SK-N-SH (cell line): Measurements from ENCODE around the gene C4orf50. TPM values are rescaled to one million over a fixed set of nuclear protein-coding genes. Genes with fewer than 3 reads are reported as not detected.

ENCODE experiments used
- CTCF ChIA-PET: fragments of 300-600, 350-600 bp; formaldehyde crosslinking; extraction: SDS; loops from one replicate; lab custom pipeline; 2021; lab: Yijun Ruan, JAX
- POLR2A ChIA-PET: fragments of 350-600 bp; sonication (Branson Sonifier 250); formaldehyde crosslinking; extraction: SDS; loops from one replicate; lab custom pipeline; 2020; ENCODE audit warnings: antibody characterized with exemption, inconsistent platforms; lab: Yijun Ruan, JAX
- DNase-seq: peaks from one replicate; pipeline ENCODE4 v3.0.0; 2012
- H2AFZ ChIP-seq: fragments of 200-600 bp; sonication (generic); 2 replicates; pipeline ENCODE4 v1.8.1; 2016; ENCODE audit warnings: antibody characterized with exemption, mild to moderate bottlenecking, low read depth
- H3F3A ChIP-seq: fragments of 200-600 bp; sonication (generic); replicated peaks from 2 replicates; pipeline ENCODE3; 2016; ENCODE audit warnings: antibody characterized with exemption, mild to moderate bottlenecking; ENCODE audit not compliant: insufficient read depth
- H3K27ac ChIP-seq, 2 experiments: fragments of 200-500 bp in 1 of 2; fragments of 200-600 bp in 1 of 2; sonication (Bioruptor generic) in 1 of 2; sonication (generic), shearing (Covaris generic) in 1 of 2; 2 replicates each; pipeline versions ENCODE4 v1.5.1 to v1.6.1; 2014 to 2016; ENCODE audit warnings: low read depth in 2 of 2, inconsistent platforms in 1 of 2, low read length in 1 of 2, mild to moderate bottlenecking in 1 of 2, mixed read lengths in 1 of 2
- H3K27me3 ChIP-seq: fragments of 200-600 bp; sonication (generic), shearing (Covaris generic); 2 replicates; pipeline ENCODE4 v1.6.1; 2016; ENCODE audit warnings: mixed run types; ENCODE audit not compliant: insufficient read depth
- H3K36me3 ChIP-seq, 2 experiments: fragments of 200-500 bp in 1 of 2; fragments of 200-600 bp in 1 of 2; sonication (Bioruptor generic) in 1 of 2; sonication (generic) in 1 of 2; replicated peaks in 1 of 2; 2 replicates each; pipeline versions ENCODE3 to v1.5.1; 2014 to 2016; ENCODE audit warnings: low read length in 1 of 2, mild to moderate bottlenecking in 1 of 2; ENCODE audit not compliant: insufficient read depth in 2 of 2, control insufficient read depth in 1 of 2
- H3K4me1 ChIP-seq, 2 experiments: fragments of 200-500 bp in 1 of 2; fragments of 200-600 bp in 1 of 2; sonication (Bioruptor generic) in 1 of 2; sonication (generic), shearing (Covaris generic) in 1 of 2; 2 replicates each; pipeline versions ENCODE4 v1.5.1 to v1.6.1; 2014 to 2016; ENCODE audit warnings: low read depth in 1 of 2, low read length in 1 of 2, mixed run types in 1 of 2; ENCODE audit not compliant: insufficient read depth in 2 of 2, control insufficient read depth in 1 of 2
- H3K4me2 ChIP-seq: fragments of 200-600 bp; sonication (generic), shearing (Covaris generic); 2 replicates; pipeline ENCODE4 v1.6.1; 2017; ENCODE audit warnings: mixed run types
- H3K4me3 ChIP-seq, 2 experiments: fragments of 200-500 bp in 1 of 2; fragments of 200-600 bp in 1 of 2; sonication (Bioruptor generic) in 1 of 2; sonication (generic), shearing (Covaris generic) in 1 of 2; 2 replicates each; pipeline versions ENCODE4 v1.5.1 to v1.8.1; 2014 to 2016; ENCODE audit warnings: low read depth in 2 of 2, inconsistent platforms in 1 of 2, low read length in 1 of 2, mild to moderate bottlenecking in 1 of 2, mixed read lengths in 1 of 2, moderate library complexity in 1 of 2
- H3K79me2 ChIP-seq: fragments of 200-600 bp; sonication (generic); 2 replicates; pipeline ENCODE4 v1.8.1; 2017; ENCODE audit warnings: mild to moderate bottlenecking; ENCODE audit not compliant: insufficient read depth
- H3K9ac ChIP-seq: fragments of 200-600 bp; sonication (generic); 2 replicates; pipeline ENCODE4 v1.6.1; 2017; ENCODE audit warnings: mixed run types
- H3K9me2 ChIP-seq: fragments of 200-600 bp; sonication (generic); 2 replicates; pipeline ENCODE4 v1.6.1; 2017; ENCODE audit warnings: mixed run types
- H3K9me3 ChIP-seq: fragments of 200-600 bp; sonication (generic); 2 replicates; pipeline ENCODE4 v1.6.1; 2017; ENCODE audit warnings: mixed run types, mild to moderate bottlenecking, moderate library complexity
- H4K20me1 ChIP-seq: fragments of 200-600 bp; sonication (generic); 2 replicates; pipeline ENCODE4 v1.6.1; 2017; ENCODE audit warnings: mild to moderate bottlenecking, mixed run types; ENCODE audit not compliant: insufficient read depth
- CHD2 ChIP-seq: fragments of 150-350 bp; IDR thresholded peaks from 2 replicates; pipeline ENCODE4 v1.6.1; 2018; ENCODE audit warnings: low read length; ENCODE audit not compliant: partially characterized antibody
- ELF1 ChIP-seq: IDR thresholded peaks from 2 replicates; pipeline ENCODE4 v1.4.0; 2012
- EP300 ChIP-seq, 2 experiments: IDR thresholded peaks; 2 replicates each; pipeline versions ENCODE4 v1.4.0 to v1.6.1; 2012; ENCODE audit warnings: borderline replicate concordance in 1 of 2, low read depth in 1 of 2, low read length in 1 of 2
- EZH2phosphoT487 ChIP-seq: fragments of 200-600 bp; sonication (generic); IDR thresholded peaks from 2 replicates; pipeline ENCODE4 v1.6.1; 2017; ENCODE audit warnings: low read depth, mixed run types, mild to moderate bottlenecking, antibody characterized with exemption, moderate library complexity, borderline replicate concordance
- GABPA ChIP-seq: IDR thresholded peaks from 2 replicates; pipeline ENCODE4 v1.4.0; 2012; ENCODE audit warnings: low read depth, mild to moderate bottlenecking
- GATA2 ChIP-seq: sonication (generic); formaldehyde crosslinking; IDR thresholded peaks from 2 replicates; pipeline ENCODE4 v1.5.0; 2020; ENCODE audit warnings: mild to moderate bottlenecking, missing genetic modification reagents
- JUND ChIP-seq: IDR thresholded peaks from 2 replicates; pipeline ENCODE4 v1.4.0; 2012
- MEF2A ChIP-seq: IDR thresholded peaks from 2 replicates; pipeline ENCODE4 v1.4.0; 2012; ENCODE audit warnings: low read depth, borderline replicate concordance
- RFX5 ChIP-seq: IDR thresholded peaks from 2 replicates; pipeline ENCODE4 v1.6.1; 2012; ENCODE audit warnings: mild to moderate bottlenecking, improper control_type of control experiment, low read length
- RXRA ChIP-seq: IDR thresholded peaks from 2 replicates; pipeline ENCODE4 v1.4.0; 2012; ENCODE audit warnings: low read depth, mild to moderate bottlenecking, borderline replicate concordance
- SMC3 ChIP-seq: IDR thresholded peaks from 2 replicates; pipeline ENCODE4 v1.6.1; 2012; ENCODE audit warnings: low read depth, low read length, improper control_type of control experiment
- TAF1 ChIP-seq: IDR thresholded peaks from 2 replicates; pipeline ENCODE4 v1.6.1; 2012; ENCODE audit warnings: low read depth, mild to moderate bottlenecking, low read length, moderate library complexity, borderline replicate concordance
- TEAD4 ChIP-seq: IDR thresholded peaks from 2 replicates; pipeline ENCODE4 v1.4.0; 2012; ENCODE audit warnings: mild to moderate bottlenecking, borderline replicate concordance; ENCODE audit not compliant: insufficient read depth
- WGBS: methylation state at CpG from one replicate; pipeline ENCODE4 v1.1.6; 2017; ENCODE audit warnings: low lambda C conversion rate; 5-methylcytosine and 5-hydroxymethylcytosine counted together
- polyA plus RNA-seq, 3 experiments: library from polyadenylated mRNA; depleted of rRNA; stranded (reverse); fragments of >200 nt; gene quantifications; 2 replicates each; pipeline ENCODE4 v1.2.3, GENCODE V29; 2012
- TF ChIP-seq, protein P1 (sequence below): fragments of 200-600 bp; sonication (generic); IDR thresholded peaks from 2 replicates; pipeline ENCODE4 v1.6.1; 2017; ENCODE audit warnings: antibody characterized with exemption, mild to moderate bottlenecking, moderate library complexity
- TF ChIP-seq, protein P2 (sequence below): IDR thresholded peaks from 2 replicates; pipeline ENCODE4; 2012
- TF ChIP-seq, protein P3 (sequence below): fragments of 150-350 bp; IDR thresholded peaks from 2 replicates; pipeline ENCODE4 v1.6.1; 2016; ENCODE audit warnings: mild to moderate bottlenecking, low read depth, low read length
- TF ChIP-seq, protein P4 (sequence below): IDR thresholded peaks from 2 replicates; pipeline ENCODE4 v1.6.1; 2012; ENCODE audit warnings: mild to moderate bottlenecking, low read depth, low read length, moderate library complexity

Gene C4orf50
- polyA plus RNA-seq, 1 of the 3 experiments (the other 2 are of a cell fraction) = under 0.01 TPM

DNA sequence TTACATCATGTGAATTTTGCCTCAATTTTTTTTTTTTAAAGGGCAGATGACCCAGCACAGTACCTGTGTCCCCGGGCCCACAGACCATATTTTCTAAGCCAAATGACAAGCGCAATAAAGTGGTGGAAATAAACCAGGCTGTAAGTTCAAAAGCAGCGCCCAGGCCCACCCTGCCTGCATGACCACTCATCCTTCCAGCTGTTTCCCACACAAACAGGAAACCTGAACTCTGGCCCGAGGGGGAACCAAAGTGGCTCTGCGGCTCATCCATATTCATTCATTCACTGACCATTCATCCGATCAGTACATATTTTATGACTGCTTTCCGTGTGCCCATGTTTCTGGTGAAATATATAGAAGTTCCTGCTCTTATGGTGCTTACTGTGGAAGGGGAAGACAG lies 91.6 kb downstream of the C4orf50 start (continued):
- TF ChIP-seq, protein P1, sequence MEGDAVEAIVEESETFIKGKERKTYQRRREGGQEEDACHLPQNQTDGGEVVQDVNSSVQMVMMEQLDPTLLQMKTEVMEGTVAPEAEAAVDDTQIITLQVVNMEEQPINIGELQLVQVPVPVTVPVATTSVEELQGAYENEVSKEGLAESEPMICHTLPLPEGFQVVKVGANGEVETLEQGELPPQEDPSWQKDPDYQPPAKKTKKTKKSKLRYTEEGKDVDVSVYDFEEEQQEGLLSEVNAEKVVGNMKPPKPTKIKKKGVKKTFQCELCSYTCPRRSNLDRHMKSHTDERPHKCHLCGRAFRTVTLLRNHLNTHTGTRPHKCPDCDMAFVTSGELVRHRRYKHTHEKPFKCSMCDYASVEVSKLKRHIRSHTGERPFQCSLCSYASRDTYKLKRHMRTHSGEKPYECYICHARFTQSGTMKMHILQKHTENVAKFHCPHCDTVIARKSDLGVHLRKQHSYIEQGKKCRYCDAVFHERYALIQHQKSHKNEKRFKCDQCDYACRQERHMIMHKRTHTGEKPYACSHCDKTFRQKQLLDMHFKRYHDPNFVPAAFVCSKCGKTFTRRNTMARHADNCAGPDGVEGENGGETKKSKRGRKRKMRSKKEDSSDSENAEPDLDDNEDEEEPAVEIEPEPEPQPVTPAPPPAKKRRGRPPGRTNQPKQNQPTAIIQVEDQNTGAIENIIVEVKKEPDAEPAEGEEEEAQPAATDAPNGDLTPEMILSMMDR = no peak
- no peak for TF ChIP-seq RFX5
- no peak for TF ChIP-seq SMC3

DNA sequence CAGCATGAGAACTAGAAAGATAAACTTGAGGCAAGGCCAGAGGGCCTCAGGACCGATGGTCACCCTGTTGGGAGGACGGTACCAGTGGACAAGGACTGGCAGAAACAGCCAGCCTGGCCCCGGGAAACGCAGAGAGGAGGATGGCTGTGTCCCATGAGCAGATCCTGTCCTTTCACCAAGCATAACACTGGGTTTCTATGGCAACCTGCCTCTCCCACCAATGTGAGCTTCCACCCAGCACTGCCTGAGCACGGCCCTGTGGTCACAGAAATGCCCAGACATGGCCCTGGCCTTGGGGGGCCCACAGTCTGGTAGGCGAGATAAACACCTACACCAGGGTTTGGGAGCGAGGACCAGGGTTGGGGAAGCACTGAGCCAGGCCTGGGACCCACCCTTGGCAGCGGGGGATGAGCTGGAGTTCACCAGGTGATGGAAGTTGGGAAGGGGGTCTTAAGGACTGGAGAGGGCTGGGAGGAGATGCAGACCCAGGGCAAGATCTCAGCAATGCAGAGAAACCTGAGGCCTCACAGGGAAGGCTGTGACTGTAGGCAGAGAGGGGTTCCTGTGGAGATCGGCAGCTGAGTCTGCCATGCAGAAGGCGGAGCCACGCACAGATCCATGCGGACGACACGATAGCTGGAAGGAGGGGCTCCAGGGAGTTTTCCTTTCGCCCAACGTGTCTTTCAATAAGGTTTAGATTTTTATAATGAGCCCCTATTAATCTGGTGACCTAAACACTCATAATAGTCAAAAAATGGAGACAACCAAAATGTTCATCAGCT lies 92.6 kb downstream of the C4orf50 start:
- TF ChIP-seq SMC3 = no peak
- no peak for TF ChIP-seq GABPA
- TF ChIP-seq EZH2phosphoT487 = no peak
- TF ChIP-seq JUND = no peak
- TF ChIP-seq, protein P2, sequence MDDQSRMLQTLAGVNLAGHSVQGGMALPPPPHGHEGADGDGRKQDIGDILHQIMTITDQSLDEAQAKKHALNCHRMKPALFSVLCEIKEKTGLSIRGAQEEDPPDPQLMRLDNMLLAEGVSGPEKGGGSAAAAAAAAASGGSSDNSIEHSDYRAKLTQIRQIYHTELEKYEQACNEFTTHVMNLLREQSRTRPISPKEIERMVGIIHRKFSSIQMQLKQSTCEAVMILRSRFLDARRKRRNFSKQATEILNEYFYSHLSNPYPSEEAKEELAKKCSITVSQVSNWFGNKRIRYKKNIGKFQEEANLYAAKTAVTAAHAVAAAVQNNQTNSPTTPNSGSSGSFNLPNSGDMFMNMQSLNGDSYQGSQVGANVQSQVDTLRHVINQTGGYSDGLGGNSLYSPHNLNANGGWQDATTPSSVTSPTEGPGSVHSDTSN = no peak
- TF ChIP-seq ELF1 = no peak
- TF ChIP-seq MEF2A = no peak
- TF ChIP-seq, protein P3, sequence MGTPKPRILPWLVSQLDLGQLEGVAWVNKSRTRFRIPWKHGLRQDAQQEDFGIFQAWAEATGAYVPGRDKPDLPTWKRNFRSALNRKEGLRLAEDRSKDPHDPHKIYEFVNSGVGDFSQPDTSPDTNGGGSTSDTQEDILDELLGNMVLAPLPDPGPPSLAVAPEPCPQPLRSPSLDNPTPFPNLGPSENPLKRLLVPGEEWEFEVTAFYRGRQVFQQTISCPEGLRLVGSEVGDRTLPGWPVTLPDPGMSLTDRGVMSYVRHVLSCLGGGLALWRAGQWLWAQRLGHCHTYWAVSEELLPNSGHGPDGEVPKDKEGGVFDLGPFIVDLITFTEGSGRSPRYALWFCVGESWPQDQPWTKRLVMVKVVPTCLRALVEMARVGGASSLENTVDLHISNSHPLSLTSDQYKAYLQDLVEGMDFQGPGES = no peak
- no peak for TF ChIP-seq RXRA
- no peak for TF ChIP-seq TEAD4
- no peak for TF ChIP-seq EP300 (IDR thresholded peaks at IDR 0.05; ENCODE audit: borderline replicate concordance in 1 of 2, low read depth in 1 of 2, low read length in 1 of 2)
- TF ChIP-seq, protein P4, sequence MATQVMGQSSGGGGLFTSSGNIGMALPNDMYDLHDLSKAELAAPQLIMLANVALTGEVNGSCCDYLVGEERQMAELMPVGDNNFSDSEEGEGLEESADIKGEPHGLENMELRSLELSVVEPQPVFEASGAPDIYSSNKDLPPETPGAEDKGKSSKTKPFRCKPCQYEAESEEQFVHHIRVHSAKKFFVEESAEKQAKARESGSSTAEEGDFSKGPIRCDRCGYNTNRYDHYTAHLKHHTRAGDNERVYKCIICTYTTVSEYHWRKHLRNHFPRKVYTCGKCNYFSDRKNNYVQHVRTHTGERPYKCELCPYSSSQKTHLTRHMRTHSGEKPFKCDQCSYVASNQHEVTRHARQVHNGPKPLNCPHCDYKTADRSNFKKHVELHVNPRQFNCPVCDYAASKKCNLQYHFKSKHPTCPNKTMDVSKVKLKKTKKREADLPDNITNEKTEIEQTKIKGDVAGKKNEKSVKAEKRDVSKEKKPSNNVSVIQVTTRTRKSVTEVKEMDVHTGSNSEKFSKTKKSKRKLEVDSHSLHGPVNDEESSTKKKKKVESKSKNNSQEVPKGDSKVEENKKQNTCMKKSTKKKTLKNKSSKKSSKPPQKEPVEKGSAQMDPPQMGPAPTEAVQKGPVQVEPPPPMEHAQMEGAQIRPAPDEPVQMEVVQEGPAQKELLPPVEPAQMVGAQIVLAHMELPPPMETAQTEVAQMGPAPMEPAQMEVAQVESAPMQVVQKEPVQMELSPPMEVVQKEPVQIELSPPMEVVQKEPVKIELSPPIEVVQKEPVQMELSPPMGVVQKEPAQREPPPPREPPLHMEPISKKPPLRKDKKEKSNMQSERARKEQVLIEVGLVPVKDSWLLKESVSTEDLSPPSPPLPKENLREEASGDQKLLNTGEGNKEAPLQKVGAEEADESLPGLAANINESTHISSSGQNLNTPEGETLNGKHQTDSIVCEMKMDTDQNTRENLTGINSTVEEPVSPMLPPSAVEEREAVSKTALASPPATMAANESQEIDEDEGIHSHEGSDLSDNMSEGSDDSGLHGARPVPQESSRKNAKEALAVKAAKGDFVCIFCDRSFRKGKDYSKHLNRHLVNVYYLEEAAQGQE = no peak
- no peak for TF ChIP-seq GATA2 (CRISPR knock-in tag)
- TF ChIP-seq CHD2 = no peak
- no peak for TF ChIP-seq TAF1
- H3K27ac ChIP-seq = no peak overlapping the region
- no peaks in the 10 kb centered on the region for H3K79me2 ChIP-seq
- POLR2A ChIA-PET = no interaction called here
- no peaks in the 10 kb centered on the region for H3K36me3 ChIP-seq
- no peaks in the 10 kb centered on the region for H3K9me2 ChIP-seq
- H3K4me3 ChIP-seq = no peak overlapping the region
- no peak for DNase-seq
- no peaks in the 10 kb centered on the region for H3F3A ChIP-seq
- H3K4me2 ChIP-seq = no peak overlapping the region
- H4K20me1 ChIP-seq = no peaks in the 10 kb centered on the region
- no peak overlapping the region for H3K9ac ChIP-seq
- 46% methylated on average over 16 of the region's 16 CpGs for WGBS
- H3K4me1 ChIP-seq = no peaks in the 10 kb centered on the region; a peak in 1 of 4 replicates
- CTCF ChIA-PET = no interaction called here
- no peaks in the 10 kb centered on the region for H3K27me3 ChIP-seq
- no peaks in the 10 kb centered on the region for H3K9me3 ChIP-seq
- no peak overlapping the region for H2AFZ ChIP-seq
